Osteocyte (in vitro differentiated cells): Measurements from ENCODE around the gene EFNB2. TPM values are rescaled to one million over a fixed set of nuclear protein-coding genes. Genes with fewer than 3 reads are reported as not detected.
A peak's percentile ranks its signal among the peaks of the same experiment; 100 is the strongest.

ENCODE experiments used
- DNase-seq: peaks from one replicate; pipeline ENCODE4 v3.0.0; 2021; ENCODE audit warnings: mixed read lengths; ENCODE audit not compliant: unreplicated experiment; ENCODE audit errors: extremely low spot score
- H3K27ac Mint-ChIP-seq: one replicate; pipeline ENCODE4 v1.8.0; 2021; ENCODE audit warnings: mild to moderate bottlenecking, mixed read lengths; ENCODE audit not compliant: unreplicated experiment
- H3K27me3 Mint-ChIP-seq: one replicate; pipeline ENCODE4 v1.8.0; 2021; ENCODE audit warnings: mixed read lengths; ENCODE audit not compliant: unreplicated experiment
- H3K36me3 Mint-ChIP-seq: one replicate; pipeline ENCODE4 v1.8.0; 2021; ENCODE audit warnings: mixed read lengths; ENCODE audit not compliant: unreplicated experiment
- H3K4me1 Mint-ChIP-seq: one replicate; pipeline ENCODE4 v1.8.0; 2021; ENCODE audit warnings: mixed read lengths; ENCODE audit not compliant: unreplicated experiment
- H3K4me3 Mint-ChIP-seq: one replicate; pipeline ENCODE4 v1.8.0; 2021; ENCODE audit warnings: mild to moderate bottlenecking, moderate library complexity, mixed read lengths; ENCODE audit not compliant: unreplicated experiment
- H3K9me3 Mint-ChIP-seq: one replicate; pipeline ENCODE4 v1.8.0; 2021; ENCODE audit warnings: mixed read lengths; ENCODE audit not compliant: unreplicated experiment
- CTCF ChIP-seq: fragments of 200-600 bp; sonication (generic); IDR thresholded peaks from 2 replicates; pipeline ENCODE4 v1.5.0; 2021; ENCODE audit warnings: antibody characterized with exemption, mild to moderate bottlenecking, moderate library complexity
- total RNA-seq: library from RNA; stranded (reverse); gene quantifications from 2 replicates; pipeline ENCODE4 v1.2.1, GENCODE V29; 2021

Gene EFNB2
- total RNA-seq, 1 donor from 2014 or later = 50.0 TPM

- H3K36me3 Mint-ChIP-seq = no peaks in the 10 kb centered on the region
- H3K27me3 Mint-ChIP-seq = no peaks in the 10 kb centered on the region
- peaks cover 58% of the 10 kb centered on the region for H3K4me1 Mint-ChIP-seq
- TF ChIP-seq CTCF = no peak
- peak overlapping the region; percentile 90 for H3K4me3 Mint-ChIP-seq
- no peak for DNase-seq
- H3K9me3 Mint-ChIP-seq = no peaks in the 10 kb centered on the region
- H3K27ac Mint-ChIP-seq = peak overlapping the region; percentile 95
These were observed 4.4 kb downstream of the EFNB2 start for GRCh38 chr13:106530980-106531481.

- DNase-seq = no peak
- no peaks in the 10 kb centered on the region for H3K27me3 Mint-ChIP-seq
- H3K4me1 Mint-ChIP-seq = peaks cover 64% of the 10 kb centered on the region
- no peaks in the 10 kb centered on the region for H3K36me3 Mint-ChIP-seq
- peak overlapping the region; percentile 95 for H3K27ac Mint-ChIP-seq
- TF ChIP-seq CTCF = no peak
- H3K9me3 Mint-ChIP-seq = no peaks in the 10 kb centered on the region
- H3K4me3 Mint-ChIP-seq = peak overlapping the region; percentile 90
These were observed 5.2 kb downstream of the EFNB2 start for GRCh38 chr13:106530171-106530851.

- Mint-ChIP-seq H3K36me3 (no peaks in the 10 kb centered on the region), H3K27me3 (no peaks in the 10 kb centered on the region), H3K9me3 (no peaks in the 10 kb centered on the region), H3K4me3 (peak overlapping the region; percentile 56), H3K4me1 (peaks cover 64% of the 10 kb centered on the region), H3K27ac (peak overlapping the region; percentile 95)
- DNase-seq = no peak
- no peak for TF ChIP-seq CTCF
These were observed 5.9 kb downstream of the EFNB2 start for GRCh38 chr13:106529415-106530170.

DNA sequence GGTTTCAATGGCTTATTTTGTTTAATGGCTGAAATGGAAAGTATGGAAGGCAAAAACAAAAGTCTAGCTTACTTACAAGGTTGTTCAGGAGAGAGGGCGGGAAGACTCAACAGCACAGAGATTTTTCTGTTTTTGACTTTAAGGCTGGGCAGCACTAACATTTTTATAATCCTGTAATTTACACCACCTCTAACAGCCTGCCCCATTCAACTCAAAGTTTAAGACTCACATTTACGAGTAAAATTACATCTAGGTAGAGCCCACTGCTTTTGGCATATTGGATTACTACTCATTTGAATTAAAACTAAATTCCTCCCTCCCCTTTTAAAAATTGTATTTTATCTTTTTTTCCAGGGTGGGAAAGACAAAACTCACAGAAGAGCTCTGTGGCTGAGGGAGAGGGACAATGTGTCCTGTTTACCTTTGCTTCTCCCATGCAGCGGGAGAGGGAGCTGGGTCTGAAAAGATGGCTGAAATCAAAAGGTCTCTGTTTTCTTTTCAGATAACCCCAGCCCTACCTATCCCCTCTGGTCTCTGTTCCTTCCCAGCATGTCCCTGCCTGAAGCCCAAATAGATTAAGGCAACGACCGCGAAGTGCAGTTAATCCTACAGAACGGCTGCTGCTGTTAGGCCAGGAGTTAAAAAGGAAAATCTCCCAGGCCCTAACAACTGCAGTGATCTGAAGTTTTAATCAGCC, 6.6 kb downstream of the EFNB2 start:
- Mint-ChIP-seq H3K36me3 (no peaks in the 10 kb centered on the region), H3K27me3 (no peaks in the 10 kb centered on the region), H3K27ac (peak overlapping the region; percentile 95), H3K9me3 (no peaks in the 10 kb centered on the region), H3K4me1 (peaks cover 67% of the 10 kb centered on the region), H3K4me3 (peak overlapping the region; percentile 33)
- DNase-seq = no peak
- no peak for TF ChIP-seq CTCF
